Hematopoietic multipotent progenitor cell treated with erythropoietin and hydrocortisone succinate and interleukin-3 and kit ligand, for 6 days (in vitro differentiated cells): Measurements from ENCODE around the gene TMEM89.

Source experiments
- DNase-seq: peaks from one replicate; pipeline ENCODE4 v3.0.0-alpha.2; 2015

Gene TMEM89

DNA sequence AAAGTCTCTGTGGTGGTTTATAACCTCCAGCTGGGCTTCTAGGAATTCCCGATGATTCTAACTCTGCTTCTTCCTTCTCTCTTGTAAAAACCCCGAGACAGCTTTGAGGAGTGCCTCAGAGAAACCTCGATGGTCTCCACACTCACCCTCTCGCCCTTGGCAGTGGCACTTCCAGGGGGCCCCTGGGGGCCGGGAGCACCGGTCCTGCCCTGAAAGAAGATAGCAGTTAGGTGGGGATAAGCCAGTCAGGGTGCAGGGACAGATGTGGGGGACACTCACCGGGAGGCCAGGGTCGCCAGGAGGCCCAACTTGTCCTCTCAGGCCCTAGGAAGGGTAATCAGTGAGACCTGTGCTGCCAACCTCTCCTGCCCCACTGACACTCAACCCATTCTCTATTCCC lies 36.2 kb downstream of the TMEM89 start:
- DNase-seq = no peak

DNA sequence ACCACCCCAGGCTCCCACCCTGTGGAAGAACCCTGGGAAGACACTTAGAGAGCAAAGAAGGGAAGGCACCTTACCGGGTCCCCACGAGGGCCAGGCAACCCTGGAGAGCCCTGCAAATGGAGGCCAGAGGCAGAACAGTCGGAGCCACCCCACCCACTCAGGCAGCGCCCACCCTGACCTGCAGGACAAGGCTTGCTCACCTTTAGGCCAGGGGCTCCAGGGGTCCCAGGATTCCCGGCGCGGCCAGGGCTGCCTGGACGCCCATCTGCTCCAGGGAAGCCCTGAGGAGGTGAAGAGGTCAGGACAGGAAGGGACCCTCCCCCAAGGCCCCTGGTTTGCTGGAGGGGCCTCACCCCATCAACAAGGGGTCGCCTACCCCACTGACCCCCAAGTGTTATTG lies 36.7 kb downstream of the TMEM89 start:
- no peak for DNase-seq

DNA sequence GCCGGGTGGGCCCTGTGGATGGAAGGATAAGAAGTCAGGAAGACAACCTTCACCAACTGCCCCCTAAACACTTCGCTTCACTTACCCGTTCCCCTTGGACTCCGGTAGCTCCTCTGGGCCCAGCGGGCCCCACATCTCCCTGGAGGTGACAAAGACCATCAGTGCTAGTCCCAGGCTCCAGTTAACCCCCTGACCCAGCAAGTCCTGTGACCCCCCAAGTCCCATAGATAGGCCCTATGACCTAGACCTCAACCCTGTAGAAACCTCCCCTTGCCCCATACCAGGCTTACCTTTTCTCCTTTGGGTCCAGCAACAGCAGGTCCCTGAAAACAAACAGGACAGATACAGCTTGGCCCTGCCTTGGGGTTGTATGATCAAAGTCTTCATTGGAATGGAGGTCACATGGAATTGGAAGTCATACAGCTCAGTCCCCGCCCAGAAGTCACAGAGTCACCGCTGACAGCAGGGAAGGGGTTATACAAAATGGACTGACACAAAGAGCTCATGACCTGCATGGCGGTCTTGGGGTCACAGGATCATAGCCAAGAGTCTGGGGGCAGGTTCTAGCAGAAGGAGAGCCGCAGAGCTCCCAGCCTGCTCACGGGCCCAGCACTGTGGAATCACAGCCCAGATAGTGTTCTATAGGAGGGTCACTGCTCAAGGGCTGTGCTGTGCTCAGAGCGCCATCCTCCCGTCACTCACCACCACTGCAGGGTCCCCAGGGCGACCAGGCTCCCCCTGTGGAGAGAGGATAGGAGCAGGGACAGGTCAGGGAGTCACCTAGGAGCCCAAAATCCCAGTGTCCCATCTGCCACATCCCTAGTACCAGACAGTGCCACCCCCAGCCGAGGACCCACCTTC lies 39.7 kb downstream of the TMEM89 start:
- no peak for DNase-seq

DNA sequence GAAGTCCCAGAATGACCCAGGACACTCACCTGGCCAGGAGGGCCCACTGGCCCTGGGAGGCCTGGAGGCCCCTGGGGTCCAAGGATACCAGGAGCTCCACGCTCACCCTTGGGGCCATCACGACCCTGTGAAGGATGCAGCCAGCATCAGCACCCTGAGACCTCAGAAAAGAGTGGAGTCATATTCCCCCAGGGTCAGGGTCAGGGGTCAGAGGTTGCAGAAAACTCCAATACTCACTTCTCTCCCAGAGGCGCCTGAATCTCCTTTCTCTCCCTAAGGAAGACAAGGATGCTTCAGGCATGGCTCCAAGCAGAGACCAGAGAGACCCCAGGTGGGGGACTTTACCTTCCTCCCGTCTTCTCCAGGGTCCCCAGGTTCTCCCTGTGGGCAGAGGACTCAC lies 44.9 kb downstream of the TMEM89 start:
- DNase-seq = no peak

DNA sequence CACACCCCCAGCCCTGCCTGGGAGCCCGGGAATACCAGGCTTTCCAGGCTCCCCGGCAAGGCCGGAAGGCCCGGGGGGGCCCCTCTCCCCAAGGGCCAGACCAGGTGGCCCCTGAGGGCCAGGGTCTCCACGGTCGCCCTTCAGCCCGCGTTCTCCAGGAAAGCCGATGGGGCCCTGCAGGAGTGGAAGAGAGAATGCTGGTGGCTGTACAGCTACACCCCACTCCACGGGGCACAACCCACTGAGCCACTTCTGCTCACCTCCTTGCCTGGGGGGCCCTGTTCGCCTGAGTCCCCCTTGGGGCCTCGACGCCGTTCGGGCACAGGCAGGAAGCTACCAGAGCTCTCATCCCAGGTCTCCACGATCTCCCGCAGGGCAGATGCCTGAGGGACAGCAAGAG lies 46.2 kb downstream of the TMEM89 start:
- no peak for DNase-seq

DNA sequence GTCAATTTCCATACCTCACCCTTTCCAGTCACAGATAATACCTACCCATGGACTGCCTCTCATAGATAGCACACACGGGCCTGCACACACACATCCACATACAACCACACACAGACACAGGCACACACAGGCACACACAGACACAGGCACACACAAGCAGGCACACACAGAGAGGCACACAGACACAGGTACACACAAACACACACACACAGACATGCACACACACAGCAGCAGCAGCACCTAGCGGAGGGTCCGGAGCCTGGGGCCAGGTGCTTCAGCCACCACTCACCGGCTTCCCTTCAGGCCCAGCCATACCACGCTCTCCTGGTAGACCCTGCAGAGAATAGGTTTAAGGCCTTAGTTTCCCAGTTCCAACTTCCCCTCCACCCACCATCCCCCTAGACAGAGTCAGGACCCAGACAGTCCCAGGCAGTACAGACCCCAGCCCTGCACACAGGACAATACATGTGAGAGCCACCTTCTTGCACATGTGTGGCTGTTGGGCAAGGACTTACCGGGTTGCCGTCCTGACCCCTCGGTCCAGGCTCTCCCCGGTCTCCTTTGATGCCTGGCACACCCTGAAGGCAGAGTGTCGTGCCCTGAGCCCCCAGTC lies 47.5 kb downstream of the TMEM89 start:
- DNase-seq = no peak

DNA sequence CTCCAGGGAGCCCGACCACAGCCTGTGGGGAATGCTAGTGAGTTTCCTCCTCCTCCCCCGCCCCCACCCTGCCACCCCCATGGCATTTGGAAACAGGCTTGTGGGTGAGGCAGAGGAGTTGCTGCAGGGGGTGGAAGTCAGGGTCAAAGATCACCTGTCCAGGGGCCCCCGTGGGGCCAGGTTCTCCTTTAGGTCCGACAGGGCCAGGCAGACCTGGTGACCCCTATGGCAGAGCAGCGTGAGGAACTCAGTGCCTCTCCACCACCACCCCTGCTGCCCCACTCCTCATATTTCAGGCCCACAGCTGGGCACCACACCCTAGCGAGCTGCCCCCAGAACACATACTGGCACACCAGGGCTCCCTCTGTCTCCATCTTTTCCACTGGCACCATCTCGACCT lies 49.1 kb downstream of the TMEM89 start:
- DNase-seq = no peak

DNA sequence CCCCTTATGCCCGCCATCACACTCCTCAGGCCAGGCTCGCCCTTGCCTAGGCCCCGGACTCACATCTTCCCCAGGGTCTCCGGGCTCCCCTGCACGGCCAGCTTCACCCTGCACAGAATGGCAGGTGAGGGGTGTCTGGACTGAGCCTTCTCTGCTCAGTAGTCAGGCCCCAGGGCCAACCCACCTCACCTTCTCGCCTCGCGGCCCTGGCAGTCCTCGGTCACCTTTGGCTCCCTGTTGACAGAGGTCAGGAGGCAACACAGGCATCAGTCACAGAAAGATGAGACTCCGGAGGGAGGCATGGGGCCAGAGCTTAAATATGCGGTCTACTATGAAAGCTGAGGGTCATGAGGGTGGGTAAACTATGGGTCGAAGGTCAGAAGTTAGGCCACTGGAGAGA lies 49.6 kb downstream of the TMEM89 start:
- DNase-seq = no peak
